22Rv1 (cell line): Measurements from ENCODE around the gene MFSD11.
"Not testable (repeated sequence)": the region's sequence is repeated elsewhere in the genome, so short reads cannot be mapped to it uniquely, and the experiment has no call there.

Experiments used
- H3K27ac ChIP-seq: fragments of 450-650 bp; 2 replicates; pipeline ENCODE4 v1.5.1; 2017
- ZFX ChIP-seq: fragments of 450-650 bp; IDR thresholded peaks from 2 replicates; pipeline ENCODE4 v1.6.1; 2017; ENCODE audit warnings: antibody characterized with exemption, borderline replicate concordance
- TF ChIP-seq, protein P1 (sequence below): fragments of 450-650 bp; IDR thresholded peaks from 2 replicates; pipeline ENCODE4 v1.5.1; 2017; ENCODE audit warnings: mild to moderate bottlenecking

Gene MFSD11

DNA sequence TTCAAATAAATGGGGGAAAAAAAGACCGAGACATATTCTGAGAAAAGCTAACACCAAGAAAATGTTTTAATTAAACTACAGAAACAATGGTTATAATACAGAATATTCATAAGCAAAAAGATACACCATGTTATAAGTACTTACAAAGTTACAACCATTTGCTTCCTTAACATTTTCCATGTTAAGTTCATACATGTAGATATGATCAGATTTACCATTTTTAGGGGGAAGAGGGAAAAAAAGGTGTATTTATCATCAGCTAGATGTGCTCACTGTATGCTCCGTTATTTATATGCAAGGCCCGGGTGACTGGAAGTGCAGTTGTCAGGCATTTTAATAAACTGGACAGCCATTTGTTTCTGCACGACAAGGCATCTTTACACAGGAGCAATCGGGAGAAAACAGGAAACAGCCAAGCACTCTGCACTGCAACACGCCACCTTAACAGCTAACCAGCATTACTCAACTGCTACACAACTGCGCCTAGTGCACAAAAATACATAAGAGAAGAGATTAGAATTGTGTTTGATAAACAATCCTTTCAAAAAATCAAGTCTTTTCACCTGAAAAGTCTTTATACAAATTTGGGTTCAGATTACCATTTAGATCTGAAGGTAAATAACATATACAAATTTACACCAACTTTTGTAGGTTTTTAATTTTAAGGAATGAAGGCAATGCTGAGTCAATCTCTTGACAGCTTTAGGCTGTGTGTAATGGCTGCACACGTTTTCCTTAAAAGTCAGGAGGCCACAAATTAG, 3.7 kb upstream of the MFSD11 start:
- no peak for TF ChIP-seq ZFX
- TF ChIP-seq, protein P1, sequence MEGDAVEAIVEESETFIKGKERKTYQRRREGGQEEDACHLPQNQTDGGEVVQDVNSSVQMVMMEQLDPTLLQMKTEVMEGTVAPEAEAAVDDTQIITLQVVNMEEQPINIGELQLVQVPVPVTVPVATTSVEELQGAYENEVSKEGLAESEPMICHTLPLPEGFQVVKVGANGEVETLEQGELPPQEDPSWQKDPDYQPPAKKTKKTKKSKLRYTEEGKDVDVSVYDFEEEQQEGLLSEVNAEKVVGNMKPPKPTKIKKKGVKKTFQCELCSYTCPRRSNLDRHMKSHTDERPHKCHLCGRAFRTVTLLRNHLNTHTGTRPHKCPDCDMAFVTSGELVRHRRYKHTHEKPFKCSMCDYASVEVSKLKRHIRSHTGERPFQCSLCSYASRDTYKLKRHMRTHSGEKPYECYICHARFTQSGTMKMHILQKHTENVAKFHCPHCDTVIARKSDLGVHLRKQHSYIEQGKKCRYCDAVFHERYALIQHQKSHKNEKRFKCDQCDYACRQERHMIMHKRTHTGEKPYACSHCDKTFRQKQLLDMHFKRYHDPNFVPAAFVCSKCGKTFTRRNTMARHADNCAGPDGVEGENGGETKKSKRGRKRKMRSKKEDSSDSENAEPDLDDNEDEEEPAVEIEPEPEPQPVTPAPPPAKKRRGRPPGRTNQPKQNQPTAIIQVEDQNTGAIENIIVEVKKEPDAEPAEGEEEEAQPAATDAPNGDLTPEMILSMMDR = no peak
- H3K27ac ChIP-seq = peak overlapping the region; percentile 99

DNA sequence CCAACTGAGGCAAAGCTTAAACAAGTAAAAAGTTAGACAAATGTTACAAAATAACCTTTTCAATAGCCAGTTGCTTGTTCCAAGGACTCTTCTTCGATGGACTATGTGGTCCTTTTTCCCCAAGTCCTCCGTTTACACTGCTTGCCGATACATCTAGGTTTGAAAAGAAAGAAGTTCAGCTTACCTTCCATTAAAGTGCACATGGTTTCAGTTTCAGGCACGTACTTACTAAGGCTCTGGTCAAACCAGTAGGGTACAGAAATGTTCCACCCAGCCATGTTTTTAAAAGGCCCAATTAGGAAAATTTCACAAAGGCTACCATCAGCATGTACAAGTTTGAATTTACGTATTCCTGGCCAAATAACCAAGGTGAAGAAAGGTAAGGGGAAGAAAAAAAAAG, 2.9 kb upstream of the MFSD11 start:
- peak overlapping the region; percentile 99 for H3K27ac ChIP-seq
- no peak for TF ChIP-seq ZFX
- TF ChIP-seq, protein P1 = no peak

DNA sequence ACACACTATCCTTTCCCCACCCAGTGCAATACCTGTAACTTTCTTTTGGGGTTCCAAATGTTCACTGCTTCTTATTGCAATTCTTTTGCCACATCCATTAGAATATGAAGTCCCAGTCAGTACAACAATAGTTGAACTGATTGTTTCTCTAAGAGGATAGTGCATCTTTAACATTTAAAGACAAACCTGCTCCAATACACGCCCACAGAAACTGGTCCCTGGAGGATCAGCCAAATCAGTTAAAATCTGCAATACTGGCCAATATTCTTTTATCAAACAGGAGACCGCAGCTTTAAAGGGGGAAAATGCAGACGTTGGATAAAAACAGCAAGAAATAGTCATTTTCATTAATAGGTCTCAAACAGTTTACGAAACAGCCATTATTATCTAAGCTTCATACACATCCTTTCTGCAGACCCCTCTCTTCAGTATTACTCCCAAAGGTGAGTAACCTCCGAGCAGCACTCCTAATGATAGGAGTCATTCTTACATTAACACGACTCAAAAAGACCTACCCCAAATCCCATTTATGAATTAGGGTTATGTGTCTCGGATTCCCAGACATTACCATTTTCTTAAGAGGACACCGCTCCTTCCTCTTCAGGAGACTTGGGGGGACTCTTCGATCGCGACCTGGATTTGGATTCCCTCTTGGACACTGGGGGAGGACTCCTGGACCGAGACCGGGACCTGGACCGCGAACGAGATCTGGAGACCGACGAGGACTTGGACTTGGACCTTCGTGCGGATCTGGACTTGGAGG, 2.2 kb upstream of the MFSD11 start:
- peak overlapping the region; percentile 99 for H3K27ac ChIP-seq
- TF ChIP-seq, protein P1 = no peak
- TF ChIP-seq ZFX = no peak

DNA sequence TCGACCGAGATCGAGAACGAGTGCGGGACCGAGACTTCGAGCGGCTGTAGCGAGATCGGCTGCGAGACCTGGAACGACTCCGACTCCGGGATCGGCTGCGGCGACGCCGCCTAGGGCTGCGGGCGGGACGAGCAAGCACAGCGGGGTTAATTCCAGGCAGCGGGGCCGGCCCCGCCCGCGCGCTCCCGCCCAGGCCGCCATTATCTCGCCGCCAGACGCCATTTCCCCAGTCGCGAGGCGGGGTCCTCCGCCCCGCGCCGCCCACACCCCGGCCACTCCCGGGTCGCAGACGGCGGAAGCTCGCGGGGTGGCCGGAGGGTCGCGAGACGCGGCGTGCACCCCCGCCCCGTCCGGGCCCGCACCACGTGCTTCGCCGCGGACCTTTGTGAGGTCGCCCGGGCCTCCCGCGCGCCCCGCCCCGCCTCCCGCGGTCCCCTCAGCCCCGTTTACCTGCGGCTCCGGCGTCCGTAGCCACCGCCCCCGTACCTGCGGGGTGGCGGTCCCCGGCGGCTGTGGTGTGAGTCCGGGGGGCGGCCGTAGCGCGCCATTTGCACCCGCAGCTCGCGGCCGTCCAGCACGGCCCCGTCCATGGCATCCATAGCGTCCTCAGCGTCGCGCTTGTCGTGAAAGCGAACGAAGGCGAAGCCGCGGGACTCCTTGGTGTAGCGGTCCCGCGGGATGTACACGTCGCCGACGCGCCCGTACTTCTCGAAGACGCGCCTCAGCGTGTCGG, 1.4 kb upstream of the MFSD11 start:
- H3K27ac ChIP-seq = peak overlapping the region; percentile 99
- TF ChIP-seq, protein P1 = no peak
- no peak for TF ChIP-seq ZFX

DNA sequence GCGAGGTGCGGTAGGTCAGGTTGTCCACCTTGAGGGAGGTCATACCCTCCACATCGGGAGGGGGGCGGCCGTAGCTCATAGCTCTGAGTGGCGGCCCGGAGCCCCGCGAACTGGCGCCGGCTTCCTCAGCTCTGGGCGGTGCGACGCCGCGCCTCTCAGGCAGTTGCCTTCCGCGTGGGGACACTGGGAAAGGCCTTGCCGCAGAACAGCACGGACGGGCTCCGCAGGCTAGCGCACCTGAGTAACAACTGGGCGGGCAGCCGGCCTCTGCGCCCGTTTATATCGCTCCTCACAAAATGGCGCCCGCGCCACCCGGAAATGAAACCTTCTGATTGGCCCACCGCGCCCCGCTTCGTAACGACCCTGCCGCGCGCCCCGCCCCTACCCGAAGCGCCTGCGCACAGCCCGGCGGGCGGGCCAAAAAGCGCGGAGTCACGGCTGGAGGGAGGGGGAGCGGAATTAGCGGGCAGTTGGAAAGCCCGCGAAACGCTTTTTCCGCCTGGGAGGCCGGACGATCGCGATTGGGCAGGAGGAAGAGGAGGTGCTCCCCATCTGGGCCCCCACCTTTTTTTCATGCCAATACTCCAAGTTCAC, 740 bp upstream of the MFSD11 start, which contains the start of gene SRSF2:
TSS of gene SRSF2 (minus strand) at position 250 of the 594 bp plus-strand sequence. CDS start at position 79, 171 bp downstream.
- TF ChIP-seq, protein P1 = no peak
- TF ChIP-seq ZFX = no peak
- peak within 1 kb of the TSS; percentile 99 for H3K27ac ChIP-seq

DNA sequence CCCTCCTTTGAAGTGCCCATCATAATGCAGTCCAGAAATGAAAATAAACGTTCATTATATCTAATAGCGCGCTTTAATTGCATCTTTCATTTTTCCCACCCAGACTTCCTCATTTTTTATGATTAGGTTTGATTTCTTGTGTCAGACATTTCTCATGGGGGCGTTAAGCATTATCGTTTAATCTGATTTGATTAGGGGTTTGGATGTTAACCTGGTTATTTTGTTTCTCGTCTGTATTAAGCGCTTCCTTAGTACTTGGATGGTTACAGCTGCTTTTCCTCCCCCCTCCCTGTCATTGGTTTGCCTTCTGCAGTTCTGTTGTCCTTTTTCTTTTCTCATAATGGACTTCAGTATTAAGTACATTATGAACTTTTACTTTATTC, 540 bp downstream of the MFSD11 start:
- TF ChIP-seq ZFX = no peak
- TF ChIP-seq, protein P1 = no peak
- peak overlapping the region; percentile 99 for H3K27ac ChIP-seq

DNA sequence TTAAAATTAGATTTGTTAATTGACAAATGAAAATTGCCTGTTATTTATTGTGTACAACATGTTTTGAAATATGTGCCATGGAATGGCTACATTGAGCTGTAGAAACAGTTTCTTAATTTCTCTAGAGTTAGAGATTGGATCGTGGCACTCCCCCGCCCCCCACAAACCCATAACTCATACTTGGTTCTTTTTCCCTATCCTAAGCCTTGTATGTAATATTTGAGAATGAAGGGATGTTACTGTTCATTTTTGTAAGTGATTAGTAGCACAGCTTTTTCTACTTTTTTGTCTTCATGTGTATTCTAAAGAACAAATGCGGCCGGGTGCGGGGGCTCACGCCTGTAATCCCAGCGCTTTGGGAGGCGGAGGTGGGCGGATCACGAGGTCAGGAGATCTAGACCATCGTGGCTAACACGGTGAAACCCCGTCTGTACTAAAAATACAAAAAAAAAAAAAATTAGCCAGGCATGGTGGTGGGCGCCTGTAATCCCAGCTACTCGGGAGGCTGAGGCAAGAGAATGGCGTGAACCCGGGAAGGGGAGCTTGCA, 1.7 kb downstream of the MFSD11 start:
- not testable (repeated sequence) for H3K27ac ChIP-seq
